H1 (cell line): ENCODE results near the gene LRRC28. TPM values are rescaled to one million over a fixed set of nuclear protein-coding genes. Genes with fewer than 3 reads are reported as not detected.

Source experiments
- CTCF ChIA-PET: fragments of 300-600 bp; sonication (Branson Sonifier 250); formaldehyde crosslinking; loops from one replicate; lab custom pipeline; 2021; ENCODE audit not compliant: partially characterized antibody; lab: Charles Lee
- POLR2A ChIA-PET: fragments of 300-600 bp; sonication (Branson Sonifier 250); formaldehyde crosslinking; loops from one replicate; lab custom pipeline; 2021; ENCODE audit warnings: inconsistent platforms; ENCODE audit not compliant: partially characterized antibody; lab: Charles Lee
- DNase-seq, 2 experiments: peaks; one replicate each; pipeline versions ENCODE4 v3.0.0 to v3.0.0-alpha.2; 2010 to 2022; ENCODE audit warnings: low spot score in 2 of 2, low read depth in 1 of 2, mixed read lengths in 1 of 2
- FAIRE-seq: peaks from 2 replicates; lab custom pipeline; 2011; peaks lifted over from hg19 to GRCh38; lab: Jason Lieb, UNC
- H2AFZ ChIP-seq: 2 replicates; pipeline ENCODE4 v1.8.1; 2012; ENCODE audit warnings: low read length, inconsistent platforms
- H2AK5ac ChIP-seq: 2 replicates; pipeline ENCODE4 v1.6.1; 2013; ENCODE audit warnings: low read depth, low read length
- H2BK120ac ChIP-seq: replicated peaks from 2 replicates; pipeline ENCODE3; 2013; ENCODE audit warnings: low read depth, low read length, inconsistent platforms
- H2BK12ac ChIP-seq: 2 replicates; pipeline ENCODE4 v1.6.1; 2013; ENCODE audit warnings: low read depth, low read length
- H2BK15ac ChIP-seq: 2 replicates; pipeline ENCODE4 v1.6.1; 2013; ENCODE audit warnings: low read length
- H2BK20ac ChIP-seq: 2 replicates; pipeline ENCODE4 v1.6.1; 2013; ENCODE audit warnings: low read length
- H2BK5ac ChIP-seq: 2 replicates; pipeline ENCODE4 v1.6.1; 2013; ENCODE audit warnings: low read depth, low read length
- H3K14ac ChIP-seq: 2 replicates; pipeline ENCODE4 v1.6.1; 2013; ENCODE audit warnings: inconsistent platforms; ENCODE audit not compliant: insufficient read length
- H3K18ac ChIP-seq: 2 replicates; pipeline ENCODE4 v1.6.1; 2013; ENCODE audit warnings: low read length; ENCODE audit errors: extremely low read depth
- H3K23ac ChIP-seq: 2 replicates; pipeline ENCODE4 v1.6.1; 2013; ENCODE audit warnings: inconsistent platforms; ENCODE audit not compliant: insufficient read length
- H3K23me2 ChIP-seq: 2 replicates; pipeline ENCODE4 v1.6.1; 2013; ENCODE audit warnings: low read depth, low read length
- H3K27ac ChIP-seq: 2 replicates; pipeline ENCODE4 v1.6.1; 2011; ENCODE audit warnings: low read depth, low read length, inconsistent platforms
- H3K27me3 ChIP-seq, 4 experiments: replicated peaks in 1 of 4; 1 replicate in 1 of 4; 2 replicates in 3 of 4; pipeline versions ENCODE4 v1.6.1 to v1.8.1; 2011 to 2013; ENCODE audit warnings: low read length in 3 of 4, mild to moderate bottlenecking in 3 of 4, inconsistent platforms in 2 of 4, mixed read lengths in 2 of 4, moderate library complexity in 1 of 4; ENCODE audit not compliant: control insufficient read depth in 3 of 4, insufficient read depth in 3 of 4; ENCODE audit errors: extremely low read depth in 1 of 4
- H3K36me3 ChIP-seq, 4 experiments: 2 replicates each; pipeline versions ENCODE4 v1.6.1 to v1.8.1; 2011 to 2013; ENCODE audit warnings: mild to moderate bottlenecking in 4 of 4, low read length in 3 of 4, moderate library complexity in 2 of 4, control low read depth in 1 of 4, inconsistent platforms in 1 of 4; ENCODE audit not compliant: insufficient read depth in 4 of 4, control insufficient read depth in 2 of 4
- H3K4ac ChIP-seq: replicated peaks from 2 replicates; pipeline ENCODE3; 2013; ENCODE audit warnings: low read length, low read depth, mixed read lengths, inconsistent platforms; ENCODE audit not compliant: insufficient read length
- H3K4me1 ChIP-seq, 4 experiments: replicated peaks in 1 of 4; 1 replicate in 1 of 4; 2 replicates in 3 of 4; pipeline versions ENCODE4 v1.6.1 to v1.8.1; 2011 to 2013; ENCODE audit warnings: low read length in 3 of 4, inconsistent platforms in 2 of 4, mixed read lengths in 1 of 4; ENCODE audit not compliant: insufficient read depth in 4 of 4, control insufficient read depth in 3 of 4
- H3K4me2 ChIP-seq, 2 experiments: 2 replicates each; pipeline versions ENCODE4 v1.6.1 to v1.8.1; 2011 to 2013; ENCODE audit warnings: low read depth in 2 of 2, low read length in 2 of 2, control low read depth in 1 of 2, inconsistent platforms in 1 of 2, mild to moderate bottlenecking in 1 of 2; ENCODE audit not compliant: insufficient read depth in 1 of 2
- H3K4me3 ChIP-seq, 4 experiments: fragments of 200-600, 300-600 bp in 1 of 4; sonication (generic), shearing (Covaris generic), sonication (Bioruptor Twin) in 1 of 4; 2 replicates each; pipeline versions ENCODE4 v1.5.1 to v1.8.1; 2011 to 2016; ENCODE audit warnings: low read length in 4 of 4, low read depth in 3 of 4, control low read depth in 2 of 4, inconsistent platforms in 2 of 4, mild to moderate bottlenecking in 2 of 4, mixed read lengths in 1 of 4, moderate library complexity in 1 of 4; ENCODE audit not compliant: insufficient read depth in 2 of 4; ENCODE audit errors: extremely low read depth in 1 of 4
- H3K56ac ChIP-seq: replicated peaks from 2 replicates; pipeline ENCODE3; 2013; ENCODE audit warnings: low read depth, mild to moderate bottlenecking, mixed read lengths, low read length, inconsistent platforms; ENCODE audit not compliant: insufficient read length
- H3K79me1 ChIP-seq: 2 replicates; pipeline ENCODE4 v1.6.1; 2013; ENCODE audit warnings: low read depth, low read length, control low read depth
- H3K79me2 ChIP-seq, 2 experiments: 2 replicates each; pipeline versions ENCODE4 v1.6.1 to v1.8.1; 2012 to 2013; ENCODE audit warnings: low read length in 2 of 2, mild to moderate bottlenecking in 2 of 2, inconsistent platforms in 1 of 2; ENCODE audit not compliant: insufficient read depth in 2 of 2, control insufficient read depth in 1 of 2
- H3K9ac ChIP-seq, 4 experiments: replicated peaks in 1 of 4; 1 replicate in 1 of 4; 2 replicates in 3 of 4; pipeline versions ENCODE4 v1.6.1 to v1.8.1; 2011 to 2013; ENCODE audit warnings: low read depth in 3 of 4, low read length in 3 of 4, control low read depth in 2 of 4, mild to moderate bottlenecking in 2 of 4, moderate library complexity in 2 of 4, inconsistent platforms in 1 of 4; ENCODE audit errors: extremely low read depth in 1 of 4
- H3K9me3 ChIP-seq, 2 experiments: 2 replicates each; pipeline versions ENCODE4 v1.6.1 to v1.8.1; 2012 to 2013; ENCODE audit warnings: mild to moderate bottlenecking in 2 of 2, moderate library complexity in 2 of 2, control low read depth in 1 of 2, inconsistent platforms in 1 of 2, low read depth in 1 of 2, low read length in 1 of 2, mixed read lengths in 1 of 2; ENCODE audit not compliant: insufficient read depth in 2 of 2
- H4K20me1 ChIP-seq, 2 experiments: replicated peaks in 1 of 2; 2 replicates each; pipeline versions ENCODE3 to v1.8.1; 2011 to 2013; ENCODE audit warnings: inconsistent platforms in 2 of 2, low read length in 2 of 2, mild to moderate bottlenecking in 1 of 2; ENCODE audit not compliant: insufficient read depth in 2 of 2, control insufficient read depth in 1 of 2
- H4K5ac ChIP-seq: 2 replicates; pipeline ENCODE4 v1.6.1; 2013; ENCODE audit warnings: low read length, low read depth, mixed read lengths, inconsistent platforms; ENCODE audit not compliant: insufficient read length
- H4K8ac ChIP-seq: 2 replicates; pipeline ENCODE4 v1.8.0; 2013; ENCODE audit warnings: mild to moderate bottlenecking, moderate library complexity, low read length, inconsistent platforms; ENCODE audit not compliant: insufficient read depth; ENCODE audit errors: extremely low read depth
- H4K91ac ChIP-seq: replicated peaks from 2 replicates; pipeline ENCODE3; 2013; ENCODE audit warnings: low read length, mixed read lengths, inconsistent platforms; ENCODE audit not compliant: insufficient read length
- WGBS, 2 experiments: shearing (Covaris generic) in 1 of 2; methylation state at CpG; one replicate each; pipeline versions ENCODE4 v1.1.6 to v1.1.7; 2013 to 2015; ENCODE audit warnings: low lambda C conversion rate in 2 of 2, mixed read lengths in 2 of 2, inconsistent platforms in 1 of 2, low coverage in 1 of 2, missing lambda C conversion rate in 1 of 2; ENCODE audit not compliant: insufficient replicate concordance in 2 of 2, insufficient coverage in 1 of 2, insufficient read length in 1 of 2; ENCODE audit errors: extremely low coverage in 1 of 2, missing lambda C conversion rate in 1 of 2; 5-methylcytosine and 5-hydroxymethylcytosine counted together
- polyA plus RNA-seq, 7 experiments: library from polyadenylated mRNA; depleted of rRNA in 3 of 7; stranded (reverse) in 5 of 7; unstranded in 2 of 7; fragments of >200 nt in 5 of 7; fragments of 200-250 nt in 2 of 7; gene quantifications; 1 replicate in 5 of 7; 2 replicates in 1 of 7; 4 replicates in 1 of 7; pipeline versions ENCODE4 v1.2.1 to v1.2.3, GENCODE V29; 2011 to 2013; ENCODE audit warnings: missing spikeins in 2 of 7, mixed read lengths in 2 of 7
- total RNA-seq: library from RNA; stranded (reverse); fragmentation: NEBNext Ultra II Directional; extraction: Animal tissue kit (Norgen Biotek cat#: 25700); gene quantifications from 2 replicates; pipeline ENCODE4 v1.2.1, GENCODE V29; 2021

LRRC28 gene
- total and polyA plus RNA-seq, 2 of the 8 experiments (the other 6 are each of a cell fraction or from before 2014, with no cell fraction given) = 20.2 to 23.3 TPM

DNA sequence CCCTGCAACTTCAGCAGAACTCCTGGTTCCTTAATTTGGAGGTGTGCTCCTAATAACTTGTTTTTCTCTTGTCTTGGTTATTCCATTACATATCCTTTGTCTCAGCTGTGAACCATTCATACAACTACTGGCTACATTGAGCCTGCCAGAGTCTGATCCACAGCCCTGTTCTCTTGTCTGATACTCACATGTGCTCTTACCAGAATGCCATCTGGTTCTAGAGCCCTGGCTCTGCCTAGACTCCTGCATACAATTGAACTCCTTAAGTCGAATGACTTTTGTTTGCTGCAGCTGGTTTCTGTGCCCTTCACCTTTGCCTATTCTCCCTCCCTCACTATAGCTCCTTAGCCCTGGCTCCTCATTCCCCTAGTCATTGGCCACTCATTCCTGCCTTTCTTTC is 85.5 kb downstream of the LRRC28 start:
- Histone ChIP-seq H2BK120ac (no peak overlapping the region), H3K9me3 (no peaks in the 10 kb centered on the region), H4K91ac (no peak overlapping the region), H3K9ac (no peak overlapping the region), H2BK5ac (no peak overlapping the region), H3K36me3 (no peaks in the 10 kb centered on the region), H3K4me3 (no peak overlapping the region), H3K4ac (no peak overlapping the region), H3K14ac (no peak overlapping the region), H3K4me1 (no peaks in the 10 kb centered on the region), H3K79me1 (no peaks in the 10 kb centered on the region), H3K56ac (no peak overlapping the region), H4K20me1 (no peaks in the 10 kb centered on the region), H2AK5ac (no peak overlapping the region), H2AFZ (no peak overlapping the region), H2BK20ac (no peak overlapping the region), H4K8ac (no peak overlapping the region), H2BK15ac (no peak overlapping the region), H4K5ac (no peak overlapping the region), H3K27me3 (no peaks in the 10 kb centered on the region), H3K18ac (no peak overlapping the region), H3K23ac (no peak overlapping the region), H3K23me2 (no peaks in the 10 kb centered on the region), H3K79me2 (no peaks in the 10 kb centered on the region), H3K4me2 (no peak overlapping the region), H3K27ac (no peak overlapping the region), H2BK12ac (no peak overlapping the region)
- 85% methylated on average over 1 of the region's 1 CpG; no CpG with 5 or more reads in 1 of the 2 experiments for WGBS, 2 experiments
- FAIRE-seq (no peak), DNase-seq (no peak)
- ChIA-PET CTCF (interaction anchor here (0.8 to 1.2 kb wide), 4 partner anchors 48 to 368 kb away, joined by 3 to 4 read pairs (median 3); no protein-coding TSS in a partner anchor), POLR2A (no interaction called here)
